SJSA1 (cell line): ENCODE results near the gene TSPAN14. TPM values are rescaled to one million over a fixed set of nuclear protein-coding genes. Genes with fewer than 3 reads are reported as not detected.

ENCODE experiments used
- DNase-seq, 2 experiments: peaks; one replicate each; pipeline ENCODE4 v3.0.0-alpha.2; 2015 to 2020; ENCODE audit warnings: low spot score in 2 of 2, low read depth in 1 of 2
- H3K27ac ChIP-seq: fragments of 250-450 bp; sonication (Bioruptor Pico); 2 replicates; pipeline ENCODE4 v1.5.1; 2020; ENCODE audit warnings: mild to moderate bottlenecking, moderate library complexity
- H3K27me3 ChIP-seq: fragments of 250-450 bp; sonication (Bioruptor Pico); replicated peaks from 2 replicates; pipeline ENCODE4 v1.5.1; 2020; ENCODE audit warnings: mild to moderate bottlenecking, moderate library complexity
- H3K36me3 ChIP-seq: fragments of 250-450 bp; sonication (Bioruptor Pico); 2 replicates; pipeline ENCODE4 v1.5.1; 2020; ENCODE audit warnings: mild to moderate bottlenecking
- H3K4me1 ChIP-seq: fragments of 250-450 bp; sonication (Bioruptor Pico); replicated peaks from 2 replicates; pipeline ENCODE4 v1.6.1; 2021; ENCODE audit warnings: mild to moderate bottlenecking
- H3K4me3 ChIP-seq: fragments of 250-450 bp; sonication (Bioruptor Pico); 2 replicates; pipeline ENCODE4 v1.5.1; 2020; ENCODE audit warnings: mild to moderate bottlenecking
- H3K9me3 ChIP-seq: fragments of 250-450 bp; sonication (Bioruptor Pico); replicated peaks from 2 replicates; pipeline ENCODE4 v1.5.1; 2020; ENCODE audit warnings: mild to moderate bottlenecking
- total RNA-seq: library from RNA; depleted of rRNA; stranded (reverse); fragments of >200 nt; shearing (Covaris generic); gene quantifications from 2 replicates; pipeline ENCODE4 v1.2.3, GENCODE V29; 2014

Gene TSPAN14
- total RNA-seq, 1 experiment from 2014 or later: 65.8 TPM

DNA sequence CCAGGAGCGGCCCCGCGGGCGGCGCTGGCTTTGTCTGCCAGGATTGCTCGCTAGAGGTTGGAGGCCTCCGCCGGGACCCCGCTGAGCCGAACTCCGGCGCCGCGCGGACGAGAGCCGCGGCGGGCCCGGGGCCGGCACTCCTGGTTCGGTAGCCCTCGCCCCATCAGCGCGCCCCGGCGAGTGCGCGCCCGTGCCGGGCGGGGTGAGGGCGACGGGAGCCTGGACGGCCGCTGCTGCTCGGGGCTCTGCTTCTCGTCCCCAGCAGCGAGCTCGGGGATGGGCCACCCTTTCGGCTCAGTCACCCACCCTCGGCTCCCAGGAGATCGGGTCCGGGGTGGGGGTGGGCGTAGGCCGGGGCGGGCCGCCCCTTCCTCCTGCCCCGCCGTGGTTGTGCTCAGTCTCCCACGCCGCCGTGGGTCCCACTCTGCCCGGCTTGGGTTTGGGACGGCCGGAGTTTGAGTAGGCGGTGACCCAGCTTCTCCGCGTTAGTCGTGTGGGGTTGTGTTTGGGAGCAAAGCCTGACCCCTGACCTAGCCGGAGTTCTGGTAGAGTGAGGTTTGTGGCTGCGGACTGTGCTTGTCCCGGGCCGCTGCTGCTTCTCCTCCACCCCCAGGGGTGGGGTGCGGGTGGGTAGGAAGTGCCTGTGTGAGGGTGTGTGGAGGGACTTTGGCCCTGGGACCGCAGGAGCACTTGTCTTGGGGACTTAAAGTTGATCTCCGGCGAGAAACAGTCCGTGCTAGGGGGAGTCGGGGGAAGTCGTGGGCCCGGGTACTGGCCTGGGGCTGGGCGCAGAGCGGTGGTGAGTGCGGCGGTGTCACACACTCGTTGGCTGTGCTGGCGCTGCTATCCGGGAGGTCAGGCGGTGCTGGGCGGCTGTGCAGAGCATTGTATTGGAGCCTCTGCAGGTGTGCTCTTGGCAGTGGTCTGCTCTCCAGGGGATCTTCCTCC lies 677 bp downstream of the TSPAN14 start:
- H3K9me3 ChIP-seq: no peaks in the 10 kb centered on the region
- H3K27ac ChIP-seq: peak overlapping the region; percentile 87
- H3K27me3 ChIP-seq: no peaks in the 10 kb centered on the region
- DNase-seq: no peak
- peak overlapping the region; percentile 99 for H3K4me3 ChIP-seq
- peaks cover 33% of the 10 kb centered on the region for H3K36me3 ChIP-seq
- peaks cover 55% of the 10 kb centered on the region for H3K4me1 ChIP-seq

DNA sequence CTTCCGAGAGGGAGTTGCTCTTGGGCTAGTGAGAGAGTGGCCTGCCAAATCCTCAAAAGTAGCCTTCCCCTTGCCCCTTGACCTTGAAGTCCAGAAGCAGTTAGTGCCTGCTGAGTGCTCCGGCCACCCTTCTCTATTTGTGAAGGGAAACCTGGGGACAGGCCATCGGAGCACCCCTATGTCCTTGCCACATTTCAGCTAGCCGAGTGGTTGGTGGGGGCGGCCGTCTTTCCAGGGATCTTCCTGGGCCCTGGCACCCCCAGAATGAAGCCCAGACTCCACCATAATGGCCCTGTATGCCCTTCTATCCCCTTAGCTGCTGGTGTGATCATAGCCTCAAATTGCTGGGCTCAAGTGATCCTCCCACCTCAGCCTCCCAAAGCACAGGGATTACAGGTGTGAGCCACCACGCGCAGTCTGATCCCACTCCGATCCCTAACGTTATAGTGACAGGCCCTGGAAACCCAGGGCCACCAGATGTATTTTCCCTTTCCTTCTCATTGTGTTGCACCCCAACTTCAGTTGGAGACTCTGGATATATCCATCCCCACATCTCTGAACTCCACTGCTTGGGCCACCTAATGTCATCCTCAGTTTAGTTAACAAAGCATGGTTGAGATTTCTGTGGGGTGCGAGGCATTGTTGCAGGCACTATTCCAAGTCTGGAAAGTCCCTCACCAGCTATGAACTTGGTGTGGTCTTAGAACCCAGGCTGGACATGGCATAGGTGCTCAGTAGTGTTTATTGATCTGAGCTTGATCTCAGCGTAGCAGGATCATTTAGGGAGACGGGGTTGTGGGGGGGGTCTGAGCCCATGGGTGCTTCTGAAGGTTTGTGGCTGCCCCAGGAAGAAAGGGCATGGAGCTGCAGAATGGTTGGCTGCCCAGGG lies 1.6 kb downstream of the TSPAN14 start:
- H3K27ac ChIP-seq: peak overlapping the region; percentile 87
- DNase-seq: no peak
- peaks cover 65% of the 10 kb centered on the region for H3K4me1 ChIP-seq

DNA sequence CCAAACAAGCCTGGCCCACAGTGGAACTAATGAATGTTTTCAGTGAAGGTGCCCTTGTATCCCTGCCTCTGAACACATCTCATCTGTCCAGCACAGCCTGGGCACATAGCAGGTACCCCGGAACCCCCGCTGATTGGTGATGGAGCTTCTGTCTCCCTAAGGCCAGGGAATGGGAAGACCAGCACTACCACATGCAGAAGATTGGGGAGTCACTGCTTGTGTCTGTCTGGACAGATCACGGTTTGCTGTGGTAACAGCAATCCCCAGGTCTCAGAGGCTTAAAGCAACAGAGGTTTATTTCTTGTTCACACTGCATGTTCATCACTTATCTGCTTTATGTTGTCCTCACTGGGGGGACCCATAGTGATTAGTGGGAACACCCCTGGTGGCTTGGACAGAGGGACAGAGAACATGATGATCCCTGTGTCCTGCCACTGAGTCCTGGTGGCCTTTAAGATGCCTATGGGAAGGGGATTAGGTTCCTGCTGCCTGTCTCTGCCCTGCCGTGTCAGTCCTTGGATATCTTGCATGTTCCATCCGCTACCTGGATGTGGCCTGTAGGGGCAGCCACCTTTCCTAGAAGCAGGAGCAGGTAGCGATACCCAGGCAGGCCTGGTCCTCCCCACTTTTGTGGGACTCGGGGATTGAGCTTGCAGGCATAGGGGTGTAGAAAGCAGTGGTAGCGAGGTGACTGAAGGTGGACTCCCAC lies 3.6 kb downstream of the TSPAN14 start:
- no peak overlapping the region for H3K27ac ChIP-seq

More for the DNA sequence above, 1.6 kb downstream of the TSPAN14 start:
- Histone ChIP-seq H3K36me3 (peaks cover 33% of the 10 kb centered on the region), H3K9me3 (no peaks in the 10 kb centered on the region), H3K27me3 (no peaks in the 10 kb centered on the region), H3K4me3 (peak overlapping the region; percentile 99)

GRCh38 chr10:80458263-80458625 lies 4.1 kb downstream of the TSPAN14 start:
- H3K4me1 ChIP-seq: peaks cover 87% of the 10 kb centered on the region

More for the DNA sequence above, 3.6 kb downstream of the TSPAN14 start:
- Histone ChIP-seq H3K4me3 (no peak overlapping the region), H3K27me3 (no peaks in the 10 kb centered on the region), H3K36me3 (peaks cover 33% of the 10 kb centered on the region), H3K4me1 (peaks cover 85% of the 10 kb centered on the region), H3K9me3 (no peaks in the 10 kb centered on the region)
- DNase-seq: no peak

DNA sequence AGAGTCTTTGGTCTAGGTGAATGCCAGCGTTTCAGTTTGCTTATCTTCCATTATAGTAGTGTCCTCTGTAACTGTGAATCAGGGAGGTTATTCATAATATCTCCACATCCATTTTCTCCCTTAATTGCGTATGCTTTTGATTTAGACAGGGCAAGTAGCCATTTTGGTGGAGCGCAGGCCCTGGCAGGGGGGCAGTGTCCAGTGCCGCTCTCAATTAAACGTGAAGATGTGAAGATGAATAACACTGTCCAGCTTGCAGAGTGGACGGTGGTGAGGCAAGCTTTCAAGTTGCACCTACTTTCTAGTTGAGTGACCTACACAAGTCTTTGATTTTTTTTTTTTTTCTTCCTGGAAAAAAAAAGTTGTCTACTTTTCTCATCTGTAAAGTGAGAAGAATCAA lies 4.5 kb downstream of the TSPAN14 start:
- Histone ChIP-seq H3K4me1 (peaks cover 87% of the 10 kb centered on the region), H3K36me3 (peaks cover 36% of the 10 kb centered on the region), H3K4me3 (no peak overlapping the region), H3K9me3 (no peaks in the 10 kb centered on the region), H3K27ac (no peak overlapping the region), H3K27me3 (no peaks in the 10 kb centered on the region)
- no peak for DNase-seq

More at GRCh38 chr10:80458263-80458625, 4.1 kb downstream of the TSPAN14 start:
- Histone ChIP-seq H3K36me3 (peaks cover 36% of the 10 kb centered on the region), H3K27ac (no peak overlapping the region), H3K9me3 (no peaks in the 10 kb centered on the region), H3K27me3 (no peaks in the 10 kb centered on the region), H3K4me3 (no peak overlapping the region)
- DNase-seq: no peak

DNA sequence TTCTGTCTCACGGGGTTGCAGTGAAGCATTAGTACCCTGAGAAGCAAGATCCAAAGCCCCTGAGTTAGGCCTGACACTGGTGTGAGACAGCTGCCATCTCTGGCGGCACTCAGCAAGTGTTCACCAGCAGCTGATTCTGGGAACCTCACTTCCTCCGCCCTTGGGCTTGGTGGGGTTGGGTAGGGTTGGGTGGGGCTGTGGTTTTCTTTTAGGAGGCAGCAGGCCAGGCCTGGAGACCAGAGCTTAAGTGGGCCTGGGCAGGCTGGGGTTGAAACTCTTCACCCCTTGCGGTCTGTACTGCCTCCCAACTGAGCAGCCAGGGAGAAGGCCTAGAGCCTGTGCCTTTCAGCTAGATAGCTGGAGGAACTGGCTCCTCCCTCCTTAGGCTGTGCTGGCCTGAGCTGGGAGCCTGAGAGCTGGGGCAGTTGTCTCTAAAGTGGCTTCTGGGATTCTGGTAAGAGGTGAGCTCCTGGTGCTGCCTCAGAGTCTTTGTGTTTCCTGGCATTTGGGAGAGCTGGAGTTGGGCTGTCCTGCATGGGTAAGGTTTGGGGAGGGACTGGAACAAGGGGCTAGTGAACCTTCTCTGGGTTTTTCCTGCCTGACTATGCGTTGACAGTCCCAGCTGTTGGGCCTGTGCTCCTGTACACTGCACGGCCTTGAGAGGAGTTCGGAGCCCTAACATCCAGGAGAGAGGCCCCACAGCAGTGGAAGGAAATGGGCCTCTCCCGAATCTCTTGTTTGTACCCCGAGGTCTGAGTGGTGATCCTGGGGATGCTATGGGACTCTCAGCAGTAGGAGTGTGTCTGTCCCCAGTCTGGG lies 5.1 kb downstream of the TSPAN14 start:
- peak; percentile 79 to 90 for DNase-seq
- Histone ChIP-seq H3K4me1 (peaks cover 91% of the 10 kb centered on the region), H3K27me3 (no peaks in the 10 kb centered on the region)

GRCh38 chr10:80460399-80461207 lies 6.5 kb downstream of the TSPAN14 start:
- no peaks in the 10 kb centered on the region for H3K27me3 ChIP-seq
- DNase-seq: no peak
- H3K4me3 ChIP-seq: no peak overlapping the region
- H3K4me1 ChIP-seq: peaks cover 100% of the 10 kb centered on the region
- H3K36me3 ChIP-seq: peaks cover 38% of the 10 kb centered on the region
- H3K9me3 ChIP-seq: no peaks in the 10 kb centered on the region
- 0 out of 2 replicates have a peak overlapping the region, but pooled peaks have one; percentile 4 for H3K27ac ChIP-seq

More for the DNA sequence above, 5.1 kb downstream of the TSPAN14 start:
- peak overlapping the region; percentile 37 for H3K27ac ChIP-seq
- H3K9me3 ChIP-seq: no peaks in the 10 kb centered on the region
- H3K36me3 ChIP-seq: peaks cover 40% of the 10 kb centered on the region
- H3K4me3 ChIP-seq: no peak overlapping the region

DNA sequence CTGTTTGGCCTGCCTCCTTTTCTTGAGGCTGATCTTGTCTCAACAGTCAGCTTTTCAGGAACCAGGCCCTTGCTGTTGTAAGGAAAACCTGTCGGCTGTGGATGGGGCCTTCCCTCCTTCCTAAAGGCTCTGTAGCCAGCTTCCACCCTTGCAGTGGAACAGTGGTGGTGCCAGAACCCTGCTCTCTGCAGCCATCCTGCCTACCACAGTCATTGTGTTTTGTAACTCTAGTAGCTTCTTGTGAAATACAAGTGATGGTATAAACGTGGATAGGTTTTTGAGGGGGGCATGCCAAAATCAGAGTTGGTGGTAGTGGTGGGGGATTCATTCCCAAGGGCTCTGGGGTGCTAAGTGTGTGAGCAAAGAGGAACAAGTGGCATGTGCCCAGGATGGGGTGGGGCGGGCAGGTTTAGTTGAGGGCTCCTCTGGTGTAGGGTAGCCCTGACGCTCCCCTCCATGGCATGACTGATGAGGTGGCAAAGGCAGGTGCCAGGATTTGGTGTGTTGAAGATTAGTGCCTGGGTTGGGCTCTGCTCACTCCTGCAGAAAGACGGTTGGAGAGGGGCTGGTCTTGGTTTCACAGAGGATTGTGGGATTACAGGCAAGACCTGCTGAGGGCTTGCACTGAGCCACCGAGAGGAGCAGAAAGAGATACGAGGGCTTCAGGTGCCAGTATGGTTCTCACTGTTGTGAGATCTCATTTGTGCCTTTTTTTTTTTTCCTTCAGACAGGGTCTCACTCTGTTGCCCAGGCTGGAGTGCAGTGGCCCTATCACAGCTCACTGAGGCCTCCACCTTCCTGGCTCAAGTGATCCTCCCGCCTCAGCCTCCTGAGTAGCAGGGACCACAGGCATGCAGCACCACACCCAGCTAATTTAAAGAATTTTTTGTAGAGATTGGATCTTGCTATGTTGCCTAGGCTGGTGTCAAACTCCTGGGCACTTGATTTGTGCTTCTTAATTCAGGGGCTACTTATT lies 7.4 kb downstream of the TSPAN14 start:
- H3K4me1 ChIP-seq: peaks cover 100% of the 10 kb centered on the region
- peak overlapping the region; percentile 41 for H3K27ac ChIP-seq
- no peak for DNase-seq
- peaks cover 39% of the 10 kb centered on the region for H3K36me3 ChIP-seq
- no peaks in the 10 kb centered on the region for H3K9me3 ChIP-seq
- H3K27me3 ChIP-seq: no peaks in the 10 kb centered on the region
- no peak overlapping the region for H3K4me3 ChIP-seq

DNA sequence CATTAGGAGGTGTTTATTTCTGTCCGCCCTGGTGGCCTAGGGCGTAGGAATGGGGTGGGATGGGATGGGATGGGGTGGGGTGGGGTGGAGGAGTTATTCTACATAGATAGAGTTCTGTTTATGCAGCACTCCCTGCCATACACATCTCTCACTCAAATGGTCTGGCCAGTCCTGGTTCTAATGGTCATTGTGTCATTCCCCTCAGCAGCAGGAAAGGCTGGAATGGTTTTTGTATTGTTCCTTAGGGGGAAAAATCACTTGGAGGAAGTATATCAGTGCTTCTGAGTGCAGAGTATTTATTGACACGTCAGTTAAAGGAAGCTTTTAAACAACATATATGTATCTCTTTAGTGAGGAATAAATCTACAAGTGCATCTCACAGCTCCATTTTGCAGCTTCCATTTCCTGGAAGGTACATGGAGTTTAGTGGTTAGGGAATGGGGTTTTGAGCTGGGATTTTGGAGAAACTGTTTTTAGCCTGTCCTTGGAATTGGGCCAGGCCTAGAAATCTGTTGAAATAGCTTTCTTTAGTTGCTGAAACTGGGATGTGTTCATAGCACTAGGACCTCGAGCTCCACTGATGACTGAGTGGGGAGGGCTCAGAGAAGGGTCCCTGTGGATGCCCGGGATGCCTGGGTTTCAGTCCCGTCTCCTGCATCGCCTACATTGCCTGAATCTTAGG lies 8.3 kb downstream of the TSPAN14 start:
- H3K4me1 ChIP-seq: peaks cover 100% of the 10 kb centered on the region
- H3K27me3 ChIP-seq: no peaks in the 10 kb centered on the region
- no peak overlapping the region for H3K4me3 ChIP-seq
- H3K36me3 ChIP-seq: peaks cover 34% of the 10 kb centered on the region
- peak overlapping the region; percentile 52 for H3K27ac ChIP-seq
- H3K9me3 ChIP-seq: no peaks in the 10 kb centered on the region
- no peak for DNase-seq

GRCh38 chr10:80462981-80463741 lies 9.1 kb downstream of the TSPAN14 start:
- H3K27ac ChIP-seq: peak overlapping the region; percentile 52
- H3K36me3 ChIP-seq: peaks cover 28% of the 10 kb centered on the region
- H3K27me3 ChIP-seq: no peaks in the 10 kb centered on the region
- peaks cover 100% of the 10 kb centered on the region for H3K4me1 ChIP-seq
- no peak overlapping the region for H3K4me3 ChIP-seq
- DNase-seq: peak in 1 of 2 experiments; percentile 78
- no peaks in the 10 kb centered on the region for H3K9me3 ChIP-seq
